Measurements from ENCODE around the gene NABP1. TPM values are rescaled to one million over a fixed set of nuclear protein-coding genes. Genes with fewer than 3 reads are reported as not detected.

NABP1 gene
- total and polyA plus RNA-seq, 4 donors: 3.6 to 35.5 (median 18.4) TPM

DNA sequence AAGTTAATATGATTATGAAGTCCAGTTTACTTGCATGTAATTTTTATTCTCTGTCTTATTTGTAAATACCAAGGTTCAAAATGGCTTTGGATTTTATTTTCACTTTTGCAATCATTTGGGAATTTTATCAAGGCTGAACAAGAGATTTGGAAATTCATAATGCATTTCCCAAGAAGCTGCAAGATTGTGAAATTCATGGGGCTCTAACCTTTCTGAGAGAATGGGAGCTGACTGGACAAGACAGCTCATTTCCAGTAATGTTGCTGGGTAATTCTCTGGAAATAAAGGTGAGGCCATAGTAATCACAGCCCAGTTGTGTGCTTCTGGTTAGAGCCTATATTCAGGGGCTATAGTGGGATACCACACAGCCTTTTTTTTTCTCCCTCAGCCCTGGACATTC, 21.5 kb upstream of the NABP1 start (continued):
- no peak for TF ChIP-seq RAD21 (IDR thresholded peaks at IDR 0.05)
- TF ChIP-seq, protein P1, sequence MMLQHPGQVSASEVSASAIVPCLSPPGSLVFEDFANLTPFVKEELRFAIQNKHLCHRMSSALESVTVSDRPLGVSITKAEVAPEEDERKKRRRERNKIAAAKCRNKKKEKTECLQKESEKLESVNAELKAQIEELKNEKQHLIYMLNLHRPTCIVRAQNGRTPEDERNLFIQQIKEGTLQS (IDR thresholded peaks at IDR 0.05): peak; percentile 68
- TF ChIP-seq YY1 (IDR thresholded peaks at IDR 0.05): peak; percentile 72
- peak; percentile 40 for TF ChIP-seq NR2F2 (IDR thresholded peaks at IDR 0.05)
- no peak for TF ChIP-seq FOXA1 (IDR thresholded peaks at IDR 0.05)

DNA sequence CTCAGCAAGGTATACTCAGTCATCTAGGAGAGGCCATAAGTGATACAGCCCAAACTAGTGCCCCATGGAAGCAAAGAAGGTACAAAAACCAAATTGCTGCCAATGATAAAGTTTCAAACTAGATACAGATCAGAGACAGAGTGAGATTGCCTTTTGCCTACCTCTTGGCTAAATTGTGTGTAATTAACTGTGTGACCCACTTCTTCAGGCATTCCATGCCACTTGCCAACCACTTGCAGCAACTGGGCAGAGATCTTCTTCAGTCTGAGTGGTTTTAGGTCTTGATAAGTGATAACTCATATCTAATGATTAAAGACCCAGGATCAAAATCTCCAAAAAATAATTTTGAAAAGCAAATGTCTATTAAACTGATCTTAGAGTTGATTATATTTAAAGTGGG, 21.1 kb upstream of the NABP1 start:
- no peak for TF ChIP-seq EGR1 (IDR thresholded peaks at IDR 0.05; ENCODE audit: low read depth in 2 of 2)
- no peak for TF ChIP-seq FOXA1 (IDR thresholded peaks at IDR 0.05)
- TF ChIP-seq HNF4A (conservative IDR thresholded peaks at IDR 0.05): no peak
- no peak for TF ChIP-seq JUND (IDR thresholded peaks at IDR 0.05)
- TF ChIP-seq, protein P2, sequence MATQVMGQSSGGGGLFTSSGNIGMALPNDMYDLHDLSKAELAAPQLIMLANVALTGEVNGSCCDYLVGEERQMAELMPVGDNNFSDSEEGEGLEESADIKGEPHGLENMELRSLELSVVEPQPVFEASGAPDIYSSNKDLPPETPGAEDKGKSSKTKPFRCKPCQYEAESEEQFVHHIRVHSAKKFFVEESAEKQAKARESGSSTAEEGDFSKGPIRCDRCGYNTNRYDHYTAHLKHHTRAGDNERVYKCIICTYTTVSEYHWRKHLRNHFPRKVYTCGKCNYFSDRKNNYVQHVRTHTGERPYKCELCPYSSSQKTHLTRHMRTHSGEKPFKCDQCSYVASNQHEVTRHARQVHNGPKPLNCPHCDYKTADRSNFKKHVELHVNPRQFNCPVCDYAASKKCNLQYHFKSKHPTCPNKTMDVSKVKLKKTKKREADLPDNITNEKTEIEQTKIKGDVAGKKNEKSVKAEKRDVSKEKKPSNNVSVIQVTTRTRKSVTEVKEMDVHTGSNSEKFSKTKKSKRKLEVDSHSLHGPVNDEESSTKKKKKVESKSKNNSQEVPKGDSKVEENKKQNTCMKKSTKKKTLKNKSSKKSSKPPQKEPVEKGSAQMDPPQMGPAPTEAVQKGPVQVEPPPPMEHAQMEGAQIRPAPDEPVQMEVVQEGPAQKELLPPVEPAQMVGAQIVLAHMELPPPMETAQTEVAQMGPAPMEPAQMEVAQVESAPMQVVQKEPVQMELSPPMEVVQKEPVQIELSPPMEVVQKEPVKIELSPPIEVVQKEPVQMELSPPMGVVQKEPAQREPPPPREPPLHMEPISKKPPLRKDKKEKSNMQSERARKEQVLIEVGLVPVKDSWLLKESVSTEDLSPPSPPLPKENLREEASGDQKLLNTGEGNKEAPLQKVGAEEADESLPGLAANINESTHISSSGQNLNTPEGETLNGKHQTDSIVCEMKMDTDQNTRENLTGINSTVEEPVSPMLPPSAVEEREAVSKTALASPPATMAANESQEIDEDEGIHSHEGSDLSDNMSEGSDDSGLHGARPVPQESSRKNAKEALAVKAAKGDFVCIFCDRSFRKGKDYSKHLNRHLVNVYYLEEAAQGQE (IDR thresholded peaks at IDR 0.05): no peak
- TF ChIP-seq HNF4G (IDR thresholded peaks at IDR 0.05): no peak
- TF ChIP-seq, protein P3, sequence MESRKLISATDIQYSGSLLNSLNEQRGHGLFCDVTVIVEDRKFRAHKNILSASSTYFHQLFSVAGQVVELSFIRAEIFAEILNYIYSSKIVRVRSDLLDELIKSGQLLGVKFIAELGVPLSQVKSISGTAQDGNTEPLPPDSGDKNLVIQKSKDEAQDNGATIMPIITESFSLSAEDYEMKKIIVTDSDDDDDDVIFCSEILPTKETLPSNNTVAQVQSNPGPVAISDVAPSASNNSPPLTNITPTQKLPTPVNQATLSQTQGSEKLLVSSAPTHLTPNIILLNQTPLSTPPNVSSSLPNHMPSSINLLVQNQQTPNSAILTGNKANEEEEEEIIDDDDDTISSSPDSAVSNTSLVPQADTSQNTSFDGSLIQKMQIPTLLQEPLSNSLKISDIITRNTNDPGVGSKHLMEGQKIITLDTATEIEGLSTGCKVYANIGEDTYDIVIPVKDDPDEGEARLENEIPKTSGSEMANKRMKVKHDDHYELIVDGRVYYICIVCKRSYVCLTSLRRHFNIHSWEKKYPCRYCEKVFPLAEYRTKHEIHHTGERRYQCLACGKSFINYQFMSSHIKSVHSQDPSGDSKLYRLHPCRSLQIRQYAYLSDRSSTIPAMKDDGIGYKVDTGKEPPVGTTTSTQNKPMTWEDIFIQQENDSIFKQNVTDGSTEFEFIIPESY (IDR thresholded peaks at IDR 0.05): no peak
- TF ChIP-seq, protein P4, sequence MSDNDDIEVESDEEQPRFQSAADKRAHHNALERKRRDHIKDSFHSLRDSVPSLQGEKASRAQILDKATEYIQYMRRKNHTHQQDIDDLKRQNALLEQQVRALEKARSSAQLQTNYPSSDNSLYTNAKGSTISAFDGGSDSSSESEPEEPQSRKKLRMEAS (IDR thresholded peaks at IDR 0.05): no peak
- no peak for TF ChIP-seq RXRA (IDR thresholded peaks at IDR 0.05)
- peak overlapping the region; percentile 64 to 89 for H3K27ac ChIP-seq (ENCODE audit: low read depth in 1 of 2, low read length in 2 of 2)
- H3K4me3 ChIP-seq (ENCODE audit: low read depth in 1 of 3, low read length in 3 of 3): no peak overlapping the region
- peaks cover 0 to 10% (median 3%) of the 10 kb centered on the region in 4 donors for H3K4me1 ChIP-seq (ENCODE audit: control insufficient read depth in 4 of 4, insufficient read depth in 4 of 4, low read length in 3 of 4)
- no peaks in the 10 kb centered on the region for H3K27me3 ChIP-seq (ENCODE audit: control insufficient read depth in 4 of 4, insufficient read depth in 4 of 4, low read length in 3 of 4)
- no peak for DNase-seq (ENCODE audit: low spot score)
- H3K9ac ChIP-seq (ENCODE audit: low read depth in 1 of 2, low read length in 2 of 2): no peak overlapping the region
- peaks cover 0 to 2% (median 0%) of the 10 kb centered on the region in 4 donors for H3K36me3 ChIP-seq (ENCODE audit: control insufficient read depth in 4 of 4, insufficient read depth in 3 of 4, low read depth in 1 of 4, low read length in 3 of 4)
- peaks cover 0 to 3% (median 0%) of the 10 kb centered on the region in 4 donors for H3K9me3 ChIP-seq (ENCODE audit: control insufficient read depth in 4 of 4, low read length in 3 of 4)

DNA sequence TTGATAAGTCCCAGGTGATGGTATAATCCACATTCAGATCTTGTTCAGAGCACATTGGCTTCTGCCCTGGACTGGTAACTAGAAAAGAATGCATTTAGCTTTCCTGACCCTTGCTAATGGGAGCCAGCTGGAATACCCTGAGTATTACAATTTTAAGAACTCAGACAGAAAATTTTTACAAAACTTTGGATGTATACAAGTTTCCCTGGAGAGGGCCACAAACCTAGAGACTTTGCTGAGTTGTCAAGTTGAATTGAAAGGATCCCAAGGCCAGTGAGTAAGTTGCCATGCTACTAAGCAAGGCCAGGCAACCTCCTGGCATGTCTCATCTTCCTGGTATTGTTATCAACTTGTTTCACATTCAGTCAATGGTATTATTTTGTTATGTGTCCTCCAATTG, 20.0 kb upstream of the NABP1 start:
- Histone ChIP-seq H3K4me1 (ENCODE audit: control insufficient read depth in 4 of 4, insufficient read depth in 4 of 4, low read length in 3 of 4) (peaks cover 0 to 10% (median 3%) of the 10 kb centered on the region in 4 donors), H3K4me3 (ENCODE audit: low read depth in 1 of 3, low read length in 3 of 3) (no peak overlapping the region), H3K9me3 (ENCODE audit: control insufficient read depth in 4 of 4, low read length in 3 of 4) (peaks cover 0 to 3% (median 0%) of the 10 kb centered on the region in 4 donors), H3K27me3 (ENCODE audit: control insufficient read depth in 4 of 4, insufficient read depth in 4 of 4, low read length in 3 of 4) (no peaks in the 10 kb centered on the region), H3K36me3 (ENCODE audit: control insufficient read depth in 4 of 4, insufficient read depth in 3 of 4, low read depth in 1 of 4, low read length in 3 of 4) (peaks cover 0 to 2% (median 0%) of the 10 kb centered on the region in 4 donors), H3K27ac (ENCODE audit: low read depth in 1 of 2, low read length in 2 of 2) (no peak overlapping the region), H3K9ac (ENCODE audit: low read depth in 1 of 2, low read length in 2 of 2) (no peak overlapping the region)
- DNase-seq (ENCODE audit: low spot score): no peak
- TF ChIP-seq YY1 (IDR thresholded peaks at IDR 0.05) (no peak), HNF4A (conservative IDR thresholded peaks at IDR 0.05) (no peak), HNF4G (IDR thresholded peaks at IDR 0.05) (no peak), RAD21 (IDR thresholded peaks at IDR 0.05) (no peak), RXRA (IDR thresholded peaks at IDR 0.05) (no peak), GABPA (IDR thresholded peaks at IDR 0.05 in 1 of 2, conservative IDR thresholded peaks at IDR 0.05 in 1 of 2) (no peak)
- TF ChIP-seq, protein P1 (IDR thresholded peaks at IDR 0.05): no peak
- TF ChIP-seq, protein P3 (IDR thresholded peaks at IDR 0.05): no peak
- TF ChIP-seq, protein P5, sequence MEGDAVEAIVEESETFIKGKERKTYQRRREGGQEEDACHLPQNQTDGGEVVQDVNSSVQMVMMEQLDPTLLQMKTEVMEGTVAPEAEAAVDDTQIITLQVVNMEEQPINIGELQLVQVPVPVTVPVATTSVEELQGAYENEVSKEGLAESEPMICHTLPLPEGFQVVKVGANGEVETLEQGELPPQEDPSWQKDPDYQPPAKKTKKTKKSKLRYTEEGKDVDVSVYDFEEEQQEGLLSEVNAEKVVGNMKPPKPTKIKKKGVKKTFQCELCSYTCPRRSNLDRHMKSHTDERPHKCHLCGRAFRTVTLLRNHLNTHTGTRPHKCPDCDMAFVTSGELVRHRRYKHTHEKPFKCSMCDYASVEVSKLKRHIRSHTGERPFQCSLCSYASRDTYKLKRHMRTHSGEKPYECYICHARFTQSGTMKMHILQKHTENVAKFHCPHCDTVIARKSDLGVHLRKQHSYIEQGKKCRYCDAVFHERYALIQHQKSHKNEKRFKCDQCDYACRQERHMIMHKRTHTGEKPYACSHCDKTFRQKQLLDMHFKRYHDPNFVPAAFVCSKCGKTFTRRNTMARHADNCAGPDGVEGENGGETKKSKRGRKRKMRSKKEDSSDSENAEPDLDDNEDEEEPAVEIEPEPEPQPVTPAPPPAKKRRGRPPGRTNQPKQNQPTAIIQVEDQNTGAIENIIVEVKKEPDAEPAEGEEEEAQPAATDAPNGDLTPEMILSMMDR (IDR thresholded peaks at IDR 0.05; ENCODE audit: low read depth, low read length, missing input control): no peak
